GM12801 (cell line): ENCODE measurements around the gene SLC13A3.

Experiments used
- CTCF ChIP-seq: IDR thresholded peaks from one replicate; pipeline ENCODE4 v1.5.1; 2011; ENCODE audit warnings: control low read depth; ENCODE audit not compliant: insufficient read length; ENCODE audit errors: extremely low read depth

Gene SLC13A3

GRCh38 chr20:46545077-46545826, 106.0 kb downstream of the SLC13A3 start:
- TF ChIP-seq CTCF: no peak

- TF ChIP-seq CTCF: no peak
Measured at GRCh38 chr20:46544576-46544975, 106.7 kb downstream of the SLC13A3 start.

- TF ChIP-seq CTCF: no peak
Measured at GRCh38 chr20:46543959-46544358, 107.3 kb downstream of the SLC13A3 start.

GRCh38 chr20:46543033-46543432, 108.2 kb downstream of the SLC13A3 start:
- TF ChIP-seq CTCF: no peak

- TF ChIP-seq CTCF: no peak
Measured at GRCh38 chr20:46541229-46541935, 109.9 kb downstream of the SLC13A3 start.

- TF ChIP-seq CTCF: no peak
Measured at GRCh38 chr20:46539113-46539512, 112.1 kb downstream of the SLC13A3 start.

GRCh38 chr20:46530640-46531039, 120.6 kb downstream of the SLC13A3 start:
- TF ChIP-seq CTCF: no peak
